Stimulated activated naive CD4-positive, alpha-beta T cell (primary cell): ENCODE results near the gene SLC17A3.

Source experiments
- DNase-seq, 6 experiments: peaks; one replicate each; lab custom pipeline; 2025; lab: John Stamatoyannopoulos, UW

The SLC17A3 gene

GRCh38 chr6:25889877-25890853, 16.1 kb upstream of the SLC17A3 start:
- DNase-seq = peak in 2 of 6 experiments; percentile 11

- DNase-seq = no peak
Observed at GRCh38 chr6:25888626-25889025, 14.6 kb upstream of the SLC17A3 start.

GRCh38 chr6:25886066-25886465, 12.0 kb upstream of the SLC17A3 start:
- DNase-seq = no peak

GRCh38 chr6:25883991-25884390, 9.9 kb upstream of the SLC17A3 start:
- DNase-seq = no peak

GRCh38 chr6:25883536-25883935, 9.5 kb upstream of the SLC17A3 start:
- DNase-seq = no peak

- peak in 2 of 6 experiments; percentile 18 to 43 for DNase-seq
Observed at GRCh38 chr6:25882051-25882496, 8.0 kb upstream of the SLC17A3 start.

GRCh38 chr6:25880601-25881000, 6.6 kb upstream of the SLC17A3 start:
- no peak for DNase-seq

- no peak for DNase-seq
Observed at GRCh38 chr6:25878721-25879322, 4.8 kb upstream of the SLC17A3 start.

- DNase-seq = no peak
Observed at GRCh38 chr6:25875926-25876602, 2.0 kb upstream of the SLC17A3 start.

GRCh38 chr6:25875563-25875905, 1.5 kb upstream of the SLC17A3 start:
- no peak for DNase-seq

- DNase-seq = peak in 1 of 6 experiments; percentile 9
Observed at GRCh38 chr6:25874822-25875562, 949 bp upstream of the SLC17A3 start.

- peak in 1 of 6 experiments; percentile 18 for DNase-seq
Observed at GRCh38 chr6:25872814-25873213, 1.2 kb downstream of the SLC17A3 start.

- DNase-seq = no peak
Observed at GRCh38 chr6:25869840-25870239, 4.2 kb downstream of the SLC17A3 start.

- no peak for DNase-seq
Observed at GRCh38 chr6:25868436-25869183, 5.4 kb downstream of the SLC17A3 start.

- DNase-seq = peak in 3 of 6 experiments; percentile 64 to 77 (median 71)
Observed at GRCh38 chr6:25866011-25866410, 8.0 kb downstream of the SLC17A3 start.

GRCh38 chr6:25863360-25863759, 10.7 kb downstream of the SLC17A3 start:
- DNase-seq = no peak

GRCh38 chr6:25862199-25862598, 11.8 kb downstream of the SLC17A3 start:
- no peak for DNase-seq

GRCh38 chr6:25852756-25853155, 21.3 kb downstream of the SLC17A3 start:
- no peak for DNase-seq

- no peak for DNase-seq
Observed at GRCh38 chr6:25851961-25852360, 22.1 kb downstream of the SLC17A3 start.

- no peak for DNase-seq
Observed at GRCh38 chr6:25844518-25844917, 29.5 kb downstream of the SLC17A3 start.

- no peak for DNase-seq
Observed at GRCh38 chr6:25842526-25842925, 31.5 kb downstream of the SLC17A3 start.
